Measurements from ENCODE around the gene DNAAF1. TPM values are rescaled to one million over a fixed set of nuclear protein-coding genes. Genes with fewer than 3 reads are reported as not detected.

The DNAAF1 gene
- total RNA-seq, 4 donors from 2014 or later, result 0.20 to 1.1 (median 0.90) TPM; not detected in 1

DNA sequence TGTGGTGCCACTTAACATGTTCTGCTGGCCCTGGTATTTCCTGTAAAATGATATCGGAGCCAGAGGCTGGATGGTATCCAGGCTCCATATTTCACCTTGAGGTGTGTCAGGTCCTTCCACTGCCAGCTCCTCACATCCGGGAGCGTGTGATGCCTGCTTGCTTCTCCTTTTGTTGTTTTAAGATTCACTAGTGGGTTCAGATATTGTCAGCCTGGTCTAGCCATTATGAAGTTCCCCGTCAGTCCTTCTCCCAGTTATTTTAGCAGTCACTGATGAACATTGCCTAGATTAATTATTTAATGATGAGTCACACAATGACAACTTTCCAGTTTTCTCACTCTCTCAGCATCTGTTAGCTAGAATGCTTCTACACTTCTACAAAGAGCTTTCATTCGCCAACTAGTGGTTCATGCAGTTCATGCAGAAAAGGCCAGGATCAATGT lies 11.3 kb downstream of the DNAAF1 start:
- Histone ChIP-seq H3K9me3 (no peaks in the 10 kb centered on the region), H3K27ac (no peak overlapping the region), H3K4me3 (no peak overlapping the region), H3K27me3 (no peaks in the 10 kb centered on the region), H3K36me3 (no peaks in the 10 kb centered on the region), H3K4me1 (peaks cover 0 to 6% (median 0%) of the 10 kb centered on the region in 4 donors)
- no peak for TF ChIP-seq EP300 (IDR thresholded peaks at IDR 0.05)
- TF ChIP-seq, protein P1, sequence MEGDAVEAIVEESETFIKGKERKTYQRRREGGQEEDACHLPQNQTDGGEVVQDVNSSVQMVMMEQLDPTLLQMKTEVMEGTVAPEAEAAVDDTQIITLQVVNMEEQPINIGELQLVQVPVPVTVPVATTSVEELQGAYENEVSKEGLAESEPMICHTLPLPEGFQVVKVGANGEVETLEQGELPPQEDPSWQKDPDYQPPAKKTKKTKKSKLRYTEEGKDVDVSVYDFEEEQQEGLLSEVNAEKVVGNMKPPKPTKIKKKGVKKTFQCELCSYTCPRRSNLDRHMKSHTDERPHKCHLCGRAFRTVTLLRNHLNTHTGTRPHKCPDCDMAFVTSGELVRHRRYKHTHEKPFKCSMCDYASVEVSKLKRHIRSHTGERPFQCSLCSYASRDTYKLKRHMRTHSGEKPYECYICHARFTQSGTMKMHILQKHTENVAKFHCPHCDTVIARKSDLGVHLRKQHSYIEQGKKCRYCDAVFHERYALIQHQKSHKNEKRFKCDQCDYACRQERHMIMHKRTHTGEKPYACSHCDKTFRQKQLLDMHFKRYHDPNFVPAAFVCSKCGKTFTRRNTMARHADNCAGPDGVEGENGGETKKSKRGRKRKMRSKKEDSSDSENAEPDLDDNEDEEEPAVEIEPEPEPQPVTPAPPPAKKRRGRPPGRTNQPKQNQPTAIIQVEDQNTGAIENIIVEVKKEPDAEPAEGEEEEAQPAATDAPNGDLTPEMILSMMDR (IDR thresholded peaks at IDR 0.05), result no peak
- no peak for TF ChIP-seq POLR2A (IDR thresholded peaks at IDR 0.05)
- WGBS, 2 donors, result 71 to 76% methylated on average over 5 of the region's 5 CpGs
- no peak for DNase-seq (ENCODE audit: low spot score in 2 of 2)

DNA sequence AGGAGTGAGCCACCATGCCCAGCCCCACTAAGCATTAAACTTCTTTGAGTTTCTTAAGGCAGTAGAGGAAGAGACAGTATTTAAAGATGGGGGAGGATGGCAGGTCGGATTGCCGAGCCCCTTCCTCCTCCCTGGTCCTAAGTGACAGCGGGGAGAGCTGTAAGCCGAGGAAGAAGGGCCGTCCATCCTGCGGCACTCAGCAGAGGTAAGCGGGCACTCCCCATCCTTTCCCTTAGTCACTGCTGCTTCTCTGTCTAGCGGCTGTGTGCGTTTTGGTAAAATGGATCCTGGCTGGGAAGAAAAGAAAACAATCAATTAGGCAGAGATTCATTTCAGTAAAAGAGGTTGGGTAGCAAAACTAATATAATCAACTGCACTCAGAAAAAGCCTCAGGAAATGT lies 13.9 kb downstream of the DNAAF1 start:
- no peaks in the 10 kb centered on the region for H3K4me1 ChIP-seq
- WGBS, 2 donors, result 26 to 35% methylated on average over 9 of the region's 9 CpGs
- H3K27me3 ChIP-seq, result no peaks in the 10 kb centered on the region
- H3K27ac ChIP-seq, result no peak overlapping the region
- H3K36me3 ChIP-seq, result no peaks in the 10 kb centered on the region
- TF ChIP-seq EP300 (IDR thresholded peaks at IDR 0.05) (no peak), POLR2A (IDR thresholded peaks at IDR 0.05) (no peak)
- no peaks in the 10 kb centered on the region for H3K9me3 ChIP-seq
- H3K4me3 ChIP-seq, result no peak overlapping the region
- no peak for DNase-seq (ENCODE audit: low spot score in 2 of 2)

DNA sequence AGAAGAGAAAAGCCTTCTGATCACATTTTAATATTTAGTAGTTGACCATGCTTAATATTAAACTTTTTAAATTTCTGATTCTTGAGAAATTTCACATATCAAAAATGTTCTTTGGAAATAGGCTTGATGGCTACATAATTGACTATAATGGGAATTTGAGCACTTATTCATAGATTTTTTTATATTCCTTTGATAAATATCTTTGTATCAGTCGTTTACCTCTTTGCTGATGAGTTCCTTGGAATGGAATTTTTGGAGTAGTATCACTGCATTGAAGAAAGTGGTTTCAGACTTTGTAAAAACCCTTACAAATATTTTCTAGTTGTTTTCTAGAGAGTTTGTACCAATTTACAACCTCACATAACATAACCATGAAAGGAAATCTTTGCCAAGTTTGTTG lies 14.7 kb downstream of the DNAAF1 start:
- WGBS, 2 donors, result 20 to 71% methylated on average over 1 of the region's 1 CpG

DNA sequence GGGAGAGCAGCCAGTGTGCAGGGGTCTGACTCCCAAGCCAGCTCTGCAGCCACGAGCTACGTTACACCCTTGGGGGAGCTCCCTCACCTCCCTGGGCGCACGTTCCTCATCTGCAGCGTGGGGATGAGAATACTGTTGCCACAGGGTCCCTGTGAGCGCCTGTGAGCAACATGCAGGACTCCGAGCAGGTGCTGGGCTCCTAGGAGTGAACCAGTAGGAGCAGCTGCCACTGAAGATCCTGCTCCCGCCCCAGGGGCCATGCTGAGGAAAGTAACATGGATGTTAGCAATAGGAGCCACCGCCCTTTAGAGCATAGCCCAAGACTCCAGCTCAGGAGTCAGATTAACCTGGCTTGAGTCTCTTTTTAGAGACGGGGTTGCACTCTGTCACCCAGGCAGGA lies 15.9 kb downstream of the DNAAF1 start:
- DNase-seq (ENCODE audit: low spot score in 2 of 2), result no peak
- Histone ChIP-seq H3K4me1 (no peaks in the 10 kb centered on the region), H3K36me3 (no peaks in the 10 kb centered on the region), H3K4me3 (no peak overlapping the region), H3K27me3 (peaks cover 0 to 5% of the 10 kb centered on the region in 2 donors), H3K9me3 (no peaks in the 10 kb centered on the region), H3K27ac (no peak overlapping the region)
- TF ChIP-seq, protein P1 (IDR thresholded peaks at IDR 0.05), result no peak
- TF ChIP-seq POLR2A (IDR thresholded peaks at IDR 0.05), result no peak
- no peak for TF ChIP-seq EP300 (IDR thresholded peaks at IDR 0.05)
- 72 to 81% methylated on average over 9 to 10 of the region's 10 CpGs for WGBS, 2 donors

More for the DNA sequence above, 14.7 kb downstream of the DNAAF1 start:
- Histone ChIP-seq H3K9me3 (no peaks in the 10 kb centered on the region), H3K27me3 (peaks cover 0 to 5% of the 10 kb centered on the region in 2 donors), H3K4me1 (no peaks in the 10 kb centered on the region), H3K27ac (no peak overlapping the region), H3K4me3 (no peak overlapping the region), H3K36me3 (no peaks in the 10 kb centered on the region)
- TF ChIP-seq EP300 (IDR thresholded peaks at IDR 0.05) (no peak), POLR2A (IDR thresholded peaks at IDR 0.05) (no peak)
- TF ChIP-seq, protein P1 (IDR thresholded peaks at IDR 0.05), result no peak
- DNase-seq (ENCODE audit: low spot score in 2 of 2), result no peak

DNA sequence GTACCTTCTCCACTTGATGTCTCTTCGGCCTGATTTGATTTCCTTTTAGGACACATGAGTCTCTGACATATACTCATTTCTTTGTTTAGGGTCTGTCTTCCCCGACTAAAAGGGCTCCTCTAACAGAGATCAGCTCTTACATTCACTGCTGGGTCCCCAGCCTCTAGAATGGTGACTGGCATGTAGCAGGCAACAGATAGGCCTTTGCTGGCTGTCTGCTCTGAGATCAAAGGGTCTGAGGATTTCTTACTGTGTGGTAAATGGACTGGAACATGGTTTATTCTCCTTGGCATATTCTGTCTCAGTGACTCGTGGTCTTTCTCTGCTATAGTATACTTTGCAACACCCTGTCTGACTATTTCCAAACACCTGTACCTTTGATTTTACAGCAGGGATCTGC lies 16.7 kb downstream of the DNAAF1 start:
- 37 to 48% methylated on average over 3 of the region's 3 CpGs for WGBS, 2 donors
- no peaks in the 10 kb centered on the region for H3K9me3 ChIP-seq
- H3K4me1 ChIP-seq, result no peaks in the 10 kb centered on the region
- no peak overlapping the region for H3K27ac ChIP-seq
- TF ChIP-seq, protein P1 (IDR thresholded peaks at IDR 0.05), result no peak
- TF ChIP-seq EP300 (IDR thresholded peaks at IDR 0.05), result no peak
- no peak for TF ChIP-seq POLR2A (IDR thresholded peaks at IDR 0.05)
- H3K4me3 ChIP-seq, result no peak overlapping the region
- no peak for DNase-seq (ENCODE audit: low spot score in 2 of 2)
- peaks cover 0 to 5% of the 10 kb centered on the region in 2 donors for H3K27me3 ChIP-seq
- no peaks in the 10 kb centered on the region for H3K36me3 ChIP-seq

DNA sequence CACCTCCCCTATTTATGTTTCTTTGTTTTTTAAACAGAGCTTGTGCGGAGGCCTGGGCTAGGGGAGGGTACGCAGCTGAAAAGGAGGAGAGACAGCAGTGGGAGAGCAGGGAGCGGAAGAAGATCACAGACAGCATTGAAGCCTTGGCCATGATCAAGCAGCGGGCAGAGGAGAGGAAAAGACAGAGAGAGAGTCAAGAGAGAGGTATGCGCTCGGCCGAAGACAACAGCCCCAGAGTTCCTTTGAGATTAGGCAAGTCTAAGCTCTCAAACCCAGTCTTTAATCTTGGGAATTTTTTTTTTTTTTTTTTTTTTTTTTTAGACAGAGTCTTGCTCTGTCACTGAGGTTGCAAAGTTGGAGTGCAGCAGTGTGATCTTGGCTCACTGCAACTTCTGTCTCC lies 20.6 kb downstream of the DNAAF1 start:
- WGBS, 2 donors, result 84% methylated on average over 7 of the region's 7 CpGs
- H3K9me3 ChIP-seq, result no peaks in the 10 kb centered on the region
- TF ChIP-seq, protein P1 (IDR thresholded peaks at IDR 0.05), result no peak
- TF ChIP-seq EP300 (IDR thresholded peaks at IDR 0.05) (no peak), POLR2A (IDR thresholded peaks at IDR 0.05) (no peak)
- H3K27me3 ChIP-seq, result peaks cover 0 to 5% of the 10 kb centered on the region in 2 donors
- no peaks in the 10 kb centered on the region for H3K4me1 ChIP-seq
- no peak overlapping the region for H3K4me3 ChIP-seq
- H3K27ac ChIP-seq, result no peak overlapping the region
- no peaks in the 10 kb centered on the region for H3K36me3 ChIP-seq
- no peak for DNase-seq (ENCODE audit: low spot score in 2 of 2)

Measured in tibial nerve (tissue), 4 donors.